ENCODE data around the gene REC114.

- TF ChIP-seq CTCF (IDR thresholded peaks at IDR 0.05 in 2 of 3, conservative IDR thresholded peaks at IDR 0.05 in 1 of 3; ENCODE audit: control insufficient read depth in 2 of 3, extremely low read depth in 1 of 3, insufficient read depth in 1 of 3, low read depth in 3 of 3, low read length in 3 of 3) (no peak), PBX3 (IDR thresholded peaks at IDR 0.05; ENCODE audit: insufficient replicate concordance, low read depth, low read length) (no peak)
These were observed 39.8 kb upstream of the REC114 start for GRCh38 chr15:73403171-73403570.

Data from GM12878 (cell line).